GM23338 (cell line): ENCODE results near the gene GRIN2D.

Experiments
- CREB1 ChIP-seq: fragments of 250-450 bp; sonication (Bioruptor Pico); IDR thresholded peaks from 2 replicates; pipeline ENCODE4 v1.5.0; 2020; ENCODE audit warnings: low read depth, mild to moderate bottlenecking, moderate library complexity
- CTCF ChIP-seq, 2 experiments: fragments of 200-600 bp in 1 of 2; sonication (generic) in 1 of 2; conservative IDR thresholded peaks; 2 replicates each; pipeline versions ENCODE4 v1.5.1 to v1.6.1; 2016 to 2017; ENCODE audit warnings: antibody characterized with exemption in 2 of 2, low read depth in 2 of 2, mild to moderate bottlenecking in 2 of 2, moderate library complexity in 1 of 2
- ETS1 ChIP-seq: IDR thresholded peaks from 2 replicates; pipeline ENCODE4 v1.6.1; 2016; ENCODE audit warnings: antibody characterized with exemption
- EZH2 ChIP-seq: fragments of 200-600 bp; sonication (generic); IDR thresholded peaks from one replicate; pipeline ENCODE4 v1.8.0; 2017; ENCODE audit warnings: antibody characterized with exemption, mild to moderate bottlenecking, low read depth; ENCODE audit not compliant: unreplicated experiment
- EZH2phosphoT487 ChIP-seq: fragments of 200-600 bp; sonication (generic); IDR thresholded peaks from one replicate; pipeline ENCODE4 v1.8.1; 2018; ENCODE audit warnings: antibody characterized with exemption; ENCODE audit not compliant: unreplicated experiment
- JUNB ChIP-seq: IDR thresholded peaks from one replicate; pipeline ENCODE4 v1.6.1; 2016; ENCODE audit warnings: antibody characterized with exemption; ENCODE audit not compliant: unreplicated experiment
- POLR2AphosphoS5 ChIP-seq: IDR thresholded peaks from 2 replicates; pipeline ENCODE4 v1.6.1; 2016; ENCODE audit warnings: antibody characterized with exemption, low read depth
- REST ChIP-seq: IDR thresholded peaks from one replicate; pipeline ENCODE4 v1.6.1; 2018; ENCODE audit warnings: antibody characterized with exemption; ENCODE audit not compliant: unreplicated experiment
- STAT1 ChIP-seq: IDR thresholded peaks from one replicate; pipeline ENCODE4 v1.6.1; 2016; ENCODE audit warnings: antibody characterized with exemption; ENCODE audit not compliant: unreplicated experiment
- ZNF331 ChIP-seq: fragments of 250-450 bp; sonication (Bioruptor Pico); IDR thresholded peaks from 2 replicates; pipeline ENCODE4 v1.5.0; 2020; ENCODE audit warnings: low read depth, mild to moderate bottlenecking, moderate library complexity

GRCh38 chr19:48363810-48364597 lies 29.5 kb upstream of the GRIN2D start, which contains the start of the genes SYNGR4 and TMEM143:
- no peak for TF ChIP-seq STAT1
- no peak for TF ChIP-seq CTCF (conservative IDR thresholded peaks at IDR 0.05; ENCODE audit: low read depth in 2 of 2)
- peak; percentile 67 for TF ChIP-seq POLR2AphosphoS5
- TF ChIP-seq EZH2, result no peak
- TF ChIP-seq EZH2phosphoT487, result no peak
- TF ChIP-seq CREB1 (CRISPR knock-in tag), result peak; percentile 66
- no peak for TF ChIP-seq JUNB
- no peak for TF ChIP-seq ZNF331 (CRISPR knock-in tag)
- TF ChIP-seq REST, result no peak
- TF ChIP-seq ETS1, result no peak; the same call in 1 of the 2 replicates
